ENCODE results near the gene AGAP3.

DNA sequence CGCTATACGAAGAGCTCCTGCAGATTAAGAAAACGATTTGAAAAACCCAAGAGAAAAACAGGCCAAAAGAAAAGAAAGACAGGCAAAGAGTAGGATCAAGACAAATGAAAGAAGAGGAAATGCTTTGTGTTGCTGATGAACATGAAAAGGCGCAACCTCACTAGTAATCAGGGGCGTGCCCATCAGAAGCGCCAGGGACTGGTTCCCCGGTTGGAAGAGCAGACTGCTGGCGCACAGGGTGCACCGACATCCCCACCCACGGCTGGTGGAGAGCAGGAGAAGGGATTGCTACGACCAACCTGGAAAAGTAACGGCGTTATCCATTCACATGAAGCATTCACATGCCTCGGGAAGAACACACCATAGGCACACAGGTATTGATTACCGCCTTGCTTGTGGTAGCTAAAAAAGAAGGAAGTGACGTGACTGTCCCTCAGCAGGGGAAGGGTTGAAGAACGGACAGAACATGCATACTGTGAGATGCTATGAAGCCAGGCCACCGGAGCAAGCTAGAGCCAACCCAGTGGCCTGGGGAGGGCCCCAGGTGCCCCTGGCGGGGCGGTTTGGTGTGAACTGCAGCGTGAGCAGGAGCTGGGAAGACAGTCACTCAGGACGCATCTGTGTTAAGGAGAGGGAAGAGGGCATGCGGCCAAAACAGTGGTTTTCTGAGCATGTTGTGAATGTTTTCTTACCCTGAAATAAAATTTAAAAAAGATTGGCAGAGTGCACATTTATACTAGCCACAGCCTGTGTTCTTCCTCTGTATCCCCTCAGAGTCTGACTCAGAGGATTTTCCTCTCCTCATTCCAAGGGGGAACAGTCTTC is 18.3 kb downstream of the AGAP3 start:
- TF ChIP-seq, protein P1, sequence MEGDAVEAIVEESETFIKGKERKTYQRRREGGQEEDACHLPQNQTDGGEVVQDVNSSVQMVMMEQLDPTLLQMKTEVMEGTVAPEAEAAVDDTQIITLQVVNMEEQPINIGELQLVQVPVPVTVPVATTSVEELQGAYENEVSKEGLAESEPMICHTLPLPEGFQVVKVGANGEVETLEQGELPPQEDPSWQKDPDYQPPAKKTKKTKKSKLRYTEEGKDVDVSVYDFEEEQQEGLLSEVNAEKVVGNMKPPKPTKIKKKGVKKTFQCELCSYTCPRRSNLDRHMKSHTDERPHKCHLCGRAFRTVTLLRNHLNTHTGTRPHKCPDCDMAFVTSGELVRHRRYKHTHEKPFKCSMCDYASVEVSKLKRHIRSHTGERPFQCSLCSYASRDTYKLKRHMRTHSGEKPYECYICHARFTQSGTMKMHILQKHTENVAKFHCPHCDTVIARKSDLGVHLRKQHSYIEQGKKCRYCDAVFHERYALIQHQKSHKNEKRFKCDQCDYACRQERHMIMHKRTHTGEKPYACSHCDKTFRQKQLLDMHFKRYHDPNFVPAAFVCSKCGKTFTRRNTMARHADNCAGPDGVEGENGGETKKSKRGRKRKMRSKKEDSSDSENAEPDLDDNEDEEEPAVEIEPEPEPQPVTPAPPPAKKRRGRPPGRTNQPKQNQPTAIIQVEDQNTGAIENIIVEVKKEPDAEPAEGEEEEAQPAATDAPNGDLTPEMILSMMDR (IDR thresholded peaks at IDR 0.05; ENCODE audit: borderline replicate concordance, extremely low read depth, low read length, poor library complexity, severe bottlenecking) = no peak
- no peak for TF ChIP-seq EZH2 (IDR thresholded peaks at IDR 0.05; ENCODE audit: borderline replicate concordance, low read depth, low read length, severe bottlenecking)

Measured in DND-41 (cell line).